ENCODE measurements around the gene ZNF133. TPM values are rescaled to one million over a fixed set of nuclear protein-coding genes. Genes with fewer than 3 reads are reported as not detected.
"Not testable (repeated sequence)": the region's sequence is repeated elsewhere in the genome, so short reads cannot be mapped to it uniquely, and the experiment has no call there.

The ZNF133 gene
- total RNA-seq, 4 donors from 2014 or later: 12.7 to 24.3 (median 17.5) TPM

DNA sequence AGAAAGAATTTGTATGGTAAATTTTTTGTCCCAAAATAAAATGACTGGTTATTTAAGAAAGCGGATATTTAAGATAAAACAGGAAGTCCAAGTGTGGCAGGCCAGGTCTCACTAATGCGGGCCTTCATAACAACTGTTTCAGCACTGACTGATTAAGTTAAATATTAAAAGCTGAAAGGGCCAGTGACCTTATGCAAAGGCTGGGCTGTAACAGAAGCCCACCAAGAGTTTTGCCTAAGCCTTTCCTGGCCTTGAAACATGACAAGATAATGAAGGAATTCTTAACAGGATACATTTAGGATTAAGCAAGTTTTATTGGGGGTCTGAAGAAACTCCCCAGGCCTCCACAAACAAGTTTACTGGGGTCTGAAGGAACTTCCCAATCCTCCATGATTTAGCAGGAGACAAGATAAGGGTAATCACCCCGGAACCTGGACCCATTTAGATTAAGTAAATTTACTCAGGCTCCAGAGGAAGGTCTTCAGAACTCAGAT, 36.3 kb downstream of the ZNF133 start:
- Histone ChIP-seq H3K27ac (no peak overlapping the region), H3K36me3 (no peaks in the 10 kb centered on the region), H3K4me3 (no peak overlapping the region), H3K9me3 (peaks cover 7 to 9% of the 10 kb centered on the region in 2 donors), H3K4me1 (no peaks in the 10 kb centered on the region), H3K27me3 (no peaks in the 10 kb centered on the region)
- WGBS, 2 donors (ENCODE audit: low coverage in 1 of 2): 40 to 75% methylated on average over 3 of the region's 3 CpGs
- no peak for DNase-seq
- TF ChIP-seq, protein P1, sequence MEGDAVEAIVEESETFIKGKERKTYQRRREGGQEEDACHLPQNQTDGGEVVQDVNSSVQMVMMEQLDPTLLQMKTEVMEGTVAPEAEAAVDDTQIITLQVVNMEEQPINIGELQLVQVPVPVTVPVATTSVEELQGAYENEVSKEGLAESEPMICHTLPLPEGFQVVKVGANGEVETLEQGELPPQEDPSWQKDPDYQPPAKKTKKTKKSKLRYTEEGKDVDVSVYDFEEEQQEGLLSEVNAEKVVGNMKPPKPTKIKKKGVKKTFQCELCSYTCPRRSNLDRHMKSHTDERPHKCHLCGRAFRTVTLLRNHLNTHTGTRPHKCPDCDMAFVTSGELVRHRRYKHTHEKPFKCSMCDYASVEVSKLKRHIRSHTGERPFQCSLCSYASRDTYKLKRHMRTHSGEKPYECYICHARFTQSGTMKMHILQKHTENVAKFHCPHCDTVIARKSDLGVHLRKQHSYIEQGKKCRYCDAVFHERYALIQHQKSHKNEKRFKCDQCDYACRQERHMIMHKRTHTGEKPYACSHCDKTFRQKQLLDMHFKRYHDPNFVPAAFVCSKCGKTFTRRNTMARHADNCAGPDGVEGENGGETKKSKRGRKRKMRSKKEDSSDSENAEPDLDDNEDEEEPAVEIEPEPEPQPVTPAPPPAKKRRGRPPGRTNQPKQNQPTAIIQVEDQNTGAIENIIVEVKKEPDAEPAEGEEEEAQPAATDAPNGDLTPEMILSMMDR (IDR thresholded peaks at IDR 0.05): no peak
- TF ChIP-seq POLR2AphosphoS5 (IDR thresholded peaks at IDR 0.05) (no peak), POLR2A (IDR thresholded peaks at IDR 0.05) (no peak), EP300 (IDR thresholded peaks at IDR 0.05; ENCODE audit: low read depth) (no peak)
- intact Hi-C loops (cut with DNase I; ENCODE audit: low total_unique reads) (no loop called here), in situ Hi-C loops (cut with MboI; ENCODE audit: low pct_ligation_motif_present in 1 of 4, low pct_unique_long_range_greater_than_20kb in 1 of 4, low sequenced_read_pairs in 3 of 4) (no loop called here)

DNA sequence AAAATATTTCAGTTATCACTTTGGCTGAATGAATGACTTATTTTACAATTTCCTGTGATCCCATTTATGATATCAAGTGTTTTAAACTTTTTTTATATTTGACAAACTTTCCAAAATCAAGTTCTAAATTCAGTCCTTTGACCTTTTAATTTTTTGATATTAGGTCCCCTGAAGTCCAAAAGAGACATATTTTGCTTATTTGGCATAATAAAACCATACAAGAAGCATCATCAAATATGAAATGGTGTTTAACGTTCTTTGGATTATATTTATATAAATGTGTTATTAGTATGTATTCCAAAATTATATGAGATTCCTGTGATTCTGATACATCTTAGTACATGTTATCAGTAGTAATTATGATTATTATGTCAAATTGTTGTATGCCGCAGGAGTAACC, 38.7 kb downstream of the ZNF133 start:
- H3K36me3 ChIP-seq: peaks cover 0 to 2% (median 0%) of the 10 kb centered on the region in 4 donors
- 96% methylated on average over 2 of the region's 2 CpGs for WGBS, 2 donors (ENCODE audit: low coverage in 1 of 2)
- in situ Hi-C loops (cut with MboI; ENCODE audit: low pct_ligation_motif_present in 1 of 4, low pct_unique_long_range_greater_than_20kb in 1 of 4, low sequenced_read_pairs in 3 of 4) (no loop called here), intact Hi-C loops (cut with DNase I; ENCODE audit: low total_unique reads) (no loop called here)
- H3K9me3 ChIP-seq: peaks cover 24% of the 10 kb centered on the region in 2 donors
- no peak overlapping the region for H3K4me3 ChIP-seq
- H3K4me1 ChIP-seq: no peaks in the 10 kb centered on the region
- no peak for TF ChIP-seq POLR2AphosphoS5 (IDR thresholded peaks at IDR 0.05)
- TF ChIP-seq EP300 (IDR thresholded peaks at IDR 0.05; ENCODE audit: low read depth): no peak
- TF ChIP-seq, protein P1 (IDR thresholded peaks at IDR 0.05): no peak
- TF ChIP-seq POLR2A (IDR thresholded peaks at IDR 0.05): no peak
- no peak for DNase-seq
- no peaks in the 10 kb centered on the region for H3K27me3 ChIP-seq
- H3K27ac ChIP-seq: no peak overlapping the region

DNA sequence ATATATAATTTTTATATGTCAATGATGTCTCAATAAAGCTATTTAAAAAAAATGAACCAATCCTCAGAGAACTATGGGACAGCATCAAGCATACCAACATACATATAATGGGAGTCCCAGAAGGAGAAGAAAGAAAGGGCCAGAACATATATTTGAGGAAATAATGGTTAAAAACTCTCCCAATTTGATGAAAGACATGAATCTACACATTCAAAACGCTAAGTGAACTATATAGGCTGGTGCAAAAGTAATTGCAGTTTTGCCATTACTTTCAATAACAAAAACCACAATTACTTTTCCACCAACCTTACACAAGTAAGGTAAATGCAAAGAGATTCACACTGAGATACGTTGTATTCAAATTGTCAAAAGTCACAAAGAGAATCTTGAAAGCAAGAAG, 43.4 kb downstream of the ZNF133 start:
- intact Hi-C loops (cut with DNase I; ENCODE audit: low total_unique reads) (no loop called here), in situ Hi-C loops (cut with MboI; ENCODE audit: low pct_ligation_motif_present in 1 of 4, low pct_unique_long_range_greater_than_20kb in 1 of 4, low sequenced_read_pairs in 3 of 4) (no loop called here)
- Histone ChIP-seq H3K9me3 (peaks cover 29 to 30% of the 10 kb centered on the region in 2 donors), H3K27me3 (no peaks in the 10 kb centered on the region), H3K36me3 (peaks cover 0 to 2% (median 0%) of the 10 kb centered on the region in 4 donors), H3K4me3 (no peak overlapping the region), H3K27ac (no peak overlapping the region), H3K4me1 (no peaks in the 10 kb centered on the region)
- no peak for DNase-seq
- WGBS, 2 donors (ENCODE audit: low coverage in 1 of 2): 67 to 89% methylated on average over 2 of the region's 2 CpGs
- TF ChIP-seq EP300 (IDR thresholded peaks at IDR 0.05; ENCODE audit: low read depth): no peak
- TF ChIP-seq, protein P1 (IDR thresholded peaks at IDR 0.05): no peak
- no peak for TF ChIP-seq POLR2A (IDR thresholded peaks at IDR 0.05)

DNA sequence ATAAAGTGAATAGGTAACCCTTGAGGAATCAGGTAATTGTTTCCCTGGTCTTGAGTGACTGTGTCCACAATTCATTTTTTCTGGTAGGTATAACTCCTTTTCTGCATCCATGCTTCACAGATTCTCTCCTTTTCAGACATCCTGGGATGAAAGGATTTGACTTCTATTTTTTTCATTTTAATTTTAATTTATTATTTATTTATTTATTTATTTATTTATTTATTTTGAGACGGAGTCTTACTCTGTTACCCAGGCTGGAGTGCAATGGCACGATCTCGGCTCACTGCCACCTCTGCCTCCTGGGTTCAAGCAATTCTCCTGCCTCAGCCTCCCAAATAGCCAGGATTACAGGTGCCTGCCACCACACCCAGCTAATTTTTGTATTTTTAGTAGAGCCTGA, 61.4 kb downstream of the ZNF133 start:
- DNase-seq; H3K4me1 ChIP-seq; H3K27ac ChIP-seq; intact Hi-C loops (cut with DNase I; ENCODE audit: low total_unique reads); H3K36me3 ChIP-seq; H3K9me3 ChIP-seq; in situ Hi-C loops (cut with MboI; ENCODE audit: low pct_ligation_motif_present in 1 of 4, low pct_unique_long_range_greater_than_20kb in 1 of 4, low sequenced_read_pairs in 3 of 4); H3K27me3 ChIP-seq; H3K4me3 ChIP-seq: not testable (repeated sequence)
- WGBS, 2 donors (ENCODE audit: low coverage in 1 of 2): 59 to 67% methylated on average over 3 of the region's 3 CpGs

DNA sequence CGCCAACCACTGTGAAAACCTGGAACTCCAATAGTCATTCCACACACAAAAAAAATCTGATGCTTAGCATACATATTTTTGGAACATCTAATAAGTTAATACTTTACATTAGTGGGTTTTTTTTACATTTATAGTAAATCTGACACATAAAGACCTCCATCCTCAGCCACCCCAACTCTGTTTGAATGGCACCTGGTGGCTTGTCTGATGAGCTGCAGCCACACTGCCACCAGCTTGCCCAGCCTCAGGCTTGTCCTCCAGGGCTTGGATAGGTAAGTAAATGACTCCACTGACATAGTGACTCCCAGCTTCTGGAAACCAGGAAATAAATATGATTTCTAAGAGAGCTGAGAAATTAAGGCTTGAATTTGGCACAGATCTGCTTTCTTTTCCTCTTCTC, 71.5 kb downstream of the ZNF133 start:
- Histone ChIP-seq H3K27ac (no peak overlapping the region), H3K36me3 (no peaks in the 10 kb centered on the region), H3K4me1 (no peaks in the 10 kb centered on the region), H3K4me3 (no peak overlapping the region), H3K27me3 (no peaks in the 10 kb centered on the region), H3K9me3 (no peaks in the 10 kb centered on the region)
- 96 to 100% methylated on average over 1 of the region's 1 CpG for WGBS, 2 donors (ENCODE audit: low coverage in 1 of 2)
- intact Hi-C loops (cut with DNase I; ENCODE audit: low total_unique reads): no loop called here
- no peak for DNase-seq
- in situ Hi-C loops (cut with MboI; ENCODE audit: low pct_ligation_motif_present in 1 of 4, low pct_unique_long_range_greater_than_20kb in 1 of 4, low sequenced_read_pairs in 3 of 4): no loop called here
- TF ChIP-seq EP300 (IDR thresholded peaks at IDR 0.05; ENCODE audit: low read depth) (no peak), POLR2AphosphoS5 (IDR thresholded peaks at IDR 0.05) (no peak), POLR2A (IDR thresholded peaks at IDR 0.05) (no peak)
- TF ChIP-seq, protein P1 (IDR thresholded peaks at IDR 0.05): no peak

Data from transverse colon (tissue), 4 donors.